ENCODE data around the gene ZBTB25. TPM values are rescaled to one million over a fixed set of nuclear protein-coding genes. Genes with fewer than 3 reads are reported as not detected.

ZBTB25 gene
- total and polyA plus RNA-seq, 10 of the 15 experiments (the other 5 are each of a cell fraction or from before 2014, with no cell fraction given), result 4.1 to 33.9 (median 9.7) TPM

- intact Hi-C loops (cut with micrococcal nuclease; ENCODE audit: unreplicated experiment), result loop anchor here (1.0 to 5.0 kb wide), 4 partner anchors 36 to 222 kb away; partner anchors contain the start of gene ZBTB1
- Histone ChIP-seq H3K27ac (ENCODE audit: control insufficient read depth, insufficient read depth) (peak within 1 kb of the TSS; percentile 8; the same call in 1 of the 2 replicates), H3K9me3 (replicated peaks; ENCODE audit: control insufficient read depth, insufficient read depth, low read length) (peaks cover 15% of the 10 kb centered on the region; the same call in 2 of the 3 replicates), H3K27me3 (replicated peaks in 1 of 2; ENCODE audit: control insufficient read depth in 2 of 2, insufficient read depth in 2 of 2, low read length in 1 of 2) (peaks cover 6 to 9% of the 10 kb centered on the region in 2 experiments), H3K4me2 (ENCODE audit: control insufficient read depth, insufficient read depth) (peak within 1 kb of the TSS; percentile 88), H2AFZ (ENCODE audit: control insufficient read depth, low read depth, low read length) (peak within 1 kb of the TSS; percentile 93), H3K4me1 (ENCODE audit: control insufficient read depth, insufficient read depth, low read length) (peaks cover 4% of the 10 kb centered on the region; the same call in 1 of the 2 replicates), H3K9ac (ENCODE audit: control insufficient read depth, insufficient read depth, low read length) (peak within 1 kb of the TSS; percentile 61; the same call in 1 of the 2 replicates), H3K4me3 (peak within 1 kb of the TSS; percentile 85), H3K79me2 (ENCODE audit: control insufficient read depth, insufficient read depth, low read length) (no peaks in the 10 kb centered on the region), H3K36me3 (ENCODE audit: control insufficient read depth in 2 of 2, insufficient read depth in 2 of 2, low read length in 1 of 2) (no peaks in the 10 kb centered on the region), H4K20me1 (ENCODE audit: control insufficient read depth, insufficient read depth) (no peaks in the 10 kb centered on the region)
- 30% methylated on average over 74 of the region's 79 CpGs for WGBS (ENCODE audit: insufficient coverage, insufficient replicate concordance, low lambda C conversion rate, missing lambda C conversion rate)
- peak; percentile 89 for DNase-seq (ENCODE audit: low read depth, low spot score)
- BruUV-seq (replicated peaks), result no TSS peak
- in situ Hi-C loops (cut with MboI), result no loop called here
- peak; percentile 92 for FAIRE-seq
- ChIA-PET SMC1A (ENCODE audit: uncharacterized antibody, unreplicated experiment) (interaction anchor here (0.6 to 0.7 kb wide), 2 partner anchors 228 to 349 kb away, joined by 3 read pairs; no protein-coding TSS in a partner anchor), CTCF (interaction anchor here (0.7 to 1.5 kb wide), 11 partner anchors 9 to 546 kb away, joined by 3 to 12 read pairs (median 3); no protein-coding TSS in a partner anchor), POLR2A (interaction anchor here (0.6 to 1.0 kb wide), 6 partner anchors 18 to 113 kb away, joined by 3 to 4 read pairs (median 4); no protein-coding TSS in a partner anchor), RAD21 (ENCODE audit: unreplicated experiment) (interaction anchor here (0.6 to 1.2 kb wide), 5 partner anchors 96 to 415 kb away, joined by 3 to 6 read pairs (median 4); no protein-coding TSS in a partner anchor)
- peak; percentile 98 for ATAC-seq
- TF ChIP-seq YBX1 (IDR thresholded peaks at IDR 0.05) (no peak), SIN3A (IDR thresholded peaks at IDR 0.05; ENCODE audit: low read depth, low read length) (no peak), MXI1 (IDR thresholded peaks at IDR 0.05; ENCODE audit: low read depth, low read length) (no peak), SMC3 (IDR thresholded peaks at IDR 0.05; ENCODE audit: borderline replicate concordance, low read length) (peak; percentile 52), ATF7 (IDR thresholded peaks at IDR 0.05; ENCODE audit: low read depth) (no peak), CBFB (IDR thresholded peaks at IDR 0.05; ENCODE audit: low read depth) (peak; percentile 43; the same call in 1 of the 2 replicates), ZNF687 (IDR thresholded peaks at IDR 0.05) (no peak), HSF1 (IDR thresholded peaks at IDR 0.05; ENCODE audit: low read depth, low read length) (0 out of 2 replicates have a peak, but pooled peaks have one; percentile 16), HDAC6 (IDR thresholded peaks at IDR 0.05; ENCODE audit: unreplicated experiment) (no peak), DPF2 (IDR thresholded peaks at IDR 0.05) (peak; percentile 99), BMI1 (IDR thresholded peaks at IDR 0.05; ENCODE audit: borderline replicate concordance) (no peak), HCFC1 (IDR thresholded peaks at IDR 0.05; ENCODE audit: low read length) (peak; percentile 14; the same call in 1 of the 2 replicates), PAX5 (IDR thresholded peaks at IDR 0.05; ENCODE audit: borderline replicate concordance, low read depth, low read length) (peak; percentile 54; the same call in 1 of the 2 replicates), RUNX3 (IDR thresholded peaks at IDR 0.05; ENCODE audit: low read length) (peak; percentile 55), STAT1 (conservative IDR thresholded peaks at IDR 0.05) (no peak; the same call in 1 of the 2 replicates), TCF3 (IDR thresholded peaks at IDR 0.05; ENCODE audit: borderline replicate concordance, insufficient read depth, low read depth, low read length) (peak; percentile 58; the same call in 1 of the 2 replicates), SP1 (IDR thresholded peaks at IDR 0.05; ENCODE audit: low read depth, low read length) (peak; percentile 92), CREB1 (IDR thresholded peaks at IDR 0.05; ENCODE audit: low read depth) (peak; percentile 91), EED (IDR thresholded peaks at IDR 0.05; ENCODE audit: low read depth) (peak; percentile 3; the same call in 1 of the 2 replicates)
Observed at GRCh38 chr14:64540208-64541202, 36.9 kb upstream of the ZBTB25 start, which contains the start of gene HSPA2. Gene HSPA2 (plus strand): TSS chr14:64540741. CDS start chr14:64540850, 109 bp downstream.

Measured in GM12878 (cell line).